Measurements from ENCODE around the gene KCMF1.

DNA sequence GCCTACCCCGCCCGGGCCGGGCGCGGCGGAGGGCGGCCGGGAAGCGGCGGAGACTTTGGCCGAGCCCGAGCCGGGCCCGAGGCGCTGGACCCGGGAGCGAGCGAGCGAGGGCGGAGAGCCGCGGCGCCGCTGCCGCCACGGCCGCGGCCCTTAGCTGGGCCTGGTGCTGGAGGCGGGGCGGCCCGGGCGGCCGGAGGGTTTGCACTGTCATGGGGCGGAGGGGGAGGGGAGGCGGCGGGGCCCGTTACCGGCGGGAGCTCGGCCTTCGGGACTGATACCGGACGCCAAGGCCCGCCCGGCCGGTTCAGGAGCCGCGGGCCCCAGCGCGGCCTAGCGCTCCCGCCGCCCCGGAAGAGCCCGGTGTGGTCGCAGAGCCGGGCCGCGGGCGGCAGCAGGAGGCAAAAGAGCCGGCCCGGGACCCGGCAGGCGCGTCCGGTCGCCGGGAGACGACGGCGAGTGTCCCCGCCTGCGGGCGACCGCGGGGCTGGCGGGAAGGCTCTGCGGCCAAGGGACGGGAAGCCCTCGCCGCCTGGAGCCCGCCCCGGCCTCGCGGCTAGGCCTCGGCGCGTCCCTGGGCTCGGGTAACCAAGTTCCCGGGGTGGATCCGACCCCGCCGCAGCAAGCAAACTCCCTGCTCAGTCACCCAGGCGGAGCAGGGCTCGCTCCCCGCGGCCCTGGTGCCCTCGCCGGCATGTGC lies 697 bp downstream of the KCMF1 start:
- TF ChIP-seq EZH2 (IDR thresholded peaks at IDR 0.05; ENCODE audit: borderline replicate concordance, insufficient read depth, low read length, poor library complexity, severe bottlenecking): no peak
- no peak for TF ChIP-seq POLR2AphosphoS5 (IDR thresholded peaks at IDR 0.05)
- TF ChIP-seq, protein P1, sequence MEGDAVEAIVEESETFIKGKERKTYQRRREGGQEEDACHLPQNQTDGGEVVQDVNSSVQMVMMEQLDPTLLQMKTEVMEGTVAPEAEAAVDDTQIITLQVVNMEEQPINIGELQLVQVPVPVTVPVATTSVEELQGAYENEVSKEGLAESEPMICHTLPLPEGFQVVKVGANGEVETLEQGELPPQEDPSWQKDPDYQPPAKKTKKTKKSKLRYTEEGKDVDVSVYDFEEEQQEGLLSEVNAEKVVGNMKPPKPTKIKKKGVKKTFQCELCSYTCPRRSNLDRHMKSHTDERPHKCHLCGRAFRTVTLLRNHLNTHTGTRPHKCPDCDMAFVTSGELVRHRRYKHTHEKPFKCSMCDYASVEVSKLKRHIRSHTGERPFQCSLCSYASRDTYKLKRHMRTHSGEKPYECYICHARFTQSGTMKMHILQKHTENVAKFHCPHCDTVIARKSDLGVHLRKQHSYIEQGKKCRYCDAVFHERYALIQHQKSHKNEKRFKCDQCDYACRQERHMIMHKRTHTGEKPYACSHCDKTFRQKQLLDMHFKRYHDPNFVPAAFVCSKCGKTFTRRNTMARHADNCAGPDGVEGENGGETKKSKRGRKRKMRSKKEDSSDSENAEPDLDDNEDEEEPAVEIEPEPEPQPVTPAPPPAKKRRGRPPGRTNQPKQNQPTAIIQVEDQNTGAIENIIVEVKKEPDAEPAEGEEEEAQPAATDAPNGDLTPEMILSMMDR (IDR thresholded peaks at IDR 0.05; ENCODE audit: poor library complexity, severe bottlenecking): no peak
- no peak for TF ChIP-seq EP300 (conservative IDR thresholded peaks at IDR 0.05; ENCODE audit: poor library complexity, severe bottlenecking)
- TF ChIP-seq, protein P2, sequence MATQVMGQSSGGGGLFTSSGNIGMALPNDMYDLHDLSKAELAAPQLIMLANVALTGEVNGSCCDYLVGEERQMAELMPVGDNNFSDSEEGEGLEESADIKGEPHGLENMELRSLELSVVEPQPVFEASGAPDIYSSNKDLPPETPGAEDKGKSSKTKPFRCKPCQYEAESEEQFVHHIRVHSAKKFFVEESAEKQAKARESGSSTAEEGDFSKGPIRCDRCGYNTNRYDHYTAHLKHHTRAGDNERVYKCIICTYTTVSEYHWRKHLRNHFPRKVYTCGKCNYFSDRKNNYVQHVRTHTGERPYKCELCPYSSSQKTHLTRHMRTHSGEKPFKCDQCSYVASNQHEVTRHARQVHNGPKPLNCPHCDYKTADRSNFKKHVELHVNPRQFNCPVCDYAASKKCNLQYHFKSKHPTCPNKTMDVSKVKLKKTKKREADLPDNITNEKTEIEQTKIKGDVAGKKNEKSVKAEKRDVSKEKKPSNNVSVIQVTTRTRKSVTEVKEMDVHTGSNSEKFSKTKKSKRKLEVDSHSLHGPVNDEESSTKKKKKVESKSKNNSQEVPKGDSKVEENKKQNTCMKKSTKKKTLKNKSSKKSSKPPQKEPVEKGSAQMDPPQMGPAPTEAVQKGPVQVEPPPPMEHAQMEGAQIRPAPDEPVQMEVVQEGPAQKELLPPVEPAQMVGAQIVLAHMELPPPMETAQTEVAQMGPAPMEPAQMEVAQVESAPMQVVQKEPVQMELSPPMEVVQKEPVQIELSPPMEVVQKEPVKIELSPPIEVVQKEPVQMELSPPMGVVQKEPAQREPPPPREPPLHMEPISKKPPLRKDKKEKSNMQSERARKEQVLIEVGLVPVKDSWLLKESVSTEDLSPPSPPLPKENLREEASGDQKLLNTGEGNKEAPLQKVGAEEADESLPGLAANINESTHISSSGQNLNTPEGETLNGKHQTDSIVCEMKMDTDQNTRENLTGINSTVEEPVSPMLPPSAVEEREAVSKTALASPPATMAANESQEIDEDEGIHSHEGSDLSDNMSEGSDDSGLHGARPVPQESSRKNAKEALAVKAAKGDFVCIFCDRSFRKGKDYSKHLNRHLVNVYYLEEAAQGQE (IDR thresholded peaks at IDR 0.05; ENCODE audit: borderline replicate concordance): no peak
- TF ChIP-seq TAF1 (IDR thresholded peaks at IDR 0.05; ENCODE audit: low read depth): peak; percentile 22
- no peak for TF ChIP-seq MXI1 (conservative IDR thresholded peaks at IDR 0.05; ENCODE audit: poor library complexity, severe bottlenecking)
- TF ChIP-seq RAD21 (conservative IDR thresholded peaks at IDR 0.05): no peak

Measured in neural cell (in vitro differentiated cells).